ENCODE measurements around the gene TAF12.

DNA sequence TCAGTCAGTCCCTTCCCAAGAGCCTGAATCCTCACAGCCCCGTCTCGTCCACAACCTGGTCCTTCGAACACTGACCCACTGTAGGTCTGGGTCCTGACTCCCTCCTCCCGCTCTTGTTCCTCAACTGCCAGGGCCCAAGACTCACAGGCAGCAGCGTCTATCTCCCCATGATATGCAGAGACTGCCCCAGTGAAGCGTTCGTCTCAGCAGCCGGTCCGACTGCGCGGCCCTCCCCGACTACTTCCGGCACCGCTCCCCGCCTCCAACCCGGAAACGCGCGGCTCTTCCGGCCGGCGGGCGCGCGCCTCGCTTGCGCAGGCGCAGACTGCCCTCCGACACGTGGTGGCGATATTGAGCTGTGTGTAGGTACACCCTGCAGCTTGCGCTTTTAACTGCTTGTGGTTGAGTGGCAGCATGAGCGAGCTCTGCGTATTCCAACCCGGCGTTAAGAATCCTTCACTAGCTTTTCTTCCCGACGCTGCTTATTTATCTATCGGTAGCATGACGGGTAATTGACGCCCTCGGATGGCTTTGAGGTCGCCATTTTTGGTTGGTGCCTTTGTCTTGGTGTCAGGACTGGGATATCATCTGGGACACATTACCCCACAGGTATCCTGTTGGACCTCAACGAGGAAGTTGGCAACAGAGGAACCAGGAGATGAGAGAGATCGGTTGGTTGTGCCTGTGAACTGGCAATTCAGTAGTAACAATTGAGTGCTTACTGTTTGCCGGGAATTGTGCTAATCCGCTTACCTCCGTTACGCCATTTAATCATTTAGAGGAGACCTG, at the start of gene TAF12:
- TF ChIP-seq, protein P1, sequence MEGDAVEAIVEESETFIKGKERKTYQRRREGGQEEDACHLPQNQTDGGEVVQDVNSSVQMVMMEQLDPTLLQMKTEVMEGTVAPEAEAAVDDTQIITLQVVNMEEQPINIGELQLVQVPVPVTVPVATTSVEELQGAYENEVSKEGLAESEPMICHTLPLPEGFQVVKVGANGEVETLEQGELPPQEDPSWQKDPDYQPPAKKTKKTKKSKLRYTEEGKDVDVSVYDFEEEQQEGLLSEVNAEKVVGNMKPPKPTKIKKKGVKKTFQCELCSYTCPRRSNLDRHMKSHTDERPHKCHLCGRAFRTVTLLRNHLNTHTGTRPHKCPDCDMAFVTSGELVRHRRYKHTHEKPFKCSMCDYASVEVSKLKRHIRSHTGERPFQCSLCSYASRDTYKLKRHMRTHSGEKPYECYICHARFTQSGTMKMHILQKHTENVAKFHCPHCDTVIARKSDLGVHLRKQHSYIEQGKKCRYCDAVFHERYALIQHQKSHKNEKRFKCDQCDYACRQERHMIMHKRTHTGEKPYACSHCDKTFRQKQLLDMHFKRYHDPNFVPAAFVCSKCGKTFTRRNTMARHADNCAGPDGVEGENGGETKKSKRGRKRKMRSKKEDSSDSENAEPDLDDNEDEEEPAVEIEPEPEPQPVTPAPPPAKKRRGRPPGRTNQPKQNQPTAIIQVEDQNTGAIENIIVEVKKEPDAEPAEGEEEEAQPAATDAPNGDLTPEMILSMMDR (conservative IDR thresholded peaks at IDR 0.05; ENCODE audit: low read depth, low read length), result peak; percentile 51
- TF ChIP-seq POLR2A (IDR thresholded peaks at IDR 0.05; ENCODE audit: low read depth, low read length) (peak; percentile 98), BHLHE40 (IDR thresholded peaks at IDR 0.05; ENCODE audit: low read depth, low read length) (no peak), RAD21 (IDR thresholded peaks at IDR 0.05; ENCODE audit: low read length) (peak; percentile 44), SMC3 (IDR thresholded peaks at IDR 0.05; ENCODE audit: low read depth, low read length) (peak; percentile 16; the same call in 1 of the 2 replicates), MAZ (IDR thresholded peaks at IDR 0.05; ENCODE audit: borderline replicate concordance, low read depth, low read length) (peak; percentile 70; the same call in 1 of the 2 replicates)
- TF ChIP-seq, protein P2, sequence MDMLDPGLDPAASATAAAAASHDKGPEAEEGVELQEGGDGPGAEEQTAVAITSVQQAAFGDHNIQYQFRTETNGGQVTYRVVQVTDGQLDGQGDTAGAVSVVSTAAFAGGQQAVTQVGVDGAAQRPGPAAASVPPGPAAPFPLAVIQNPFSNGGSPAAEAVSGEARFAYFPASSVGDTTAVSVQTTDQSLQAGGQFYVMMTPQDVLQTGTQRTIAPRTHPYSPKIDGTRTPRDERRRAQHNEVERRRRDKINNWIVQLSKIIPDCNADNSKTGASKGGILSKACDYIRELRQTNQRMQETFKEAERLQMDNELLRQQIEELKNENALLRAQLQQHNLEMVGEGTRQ (IDR thresholded peaks at IDR 0.05; ENCODE audit: low read depth, low read length), result peak; percentile 95

Measured in IMR-90 (cell line).